Measurements from ENCODE around the gene EXOSC2.
A peak's percentile ranks its signal among the peaks of the same experiment; 100 is the strongest.
"Not testable (repeated sequence)": the region's sequence is repeated elsewhere in the genome, so short reads cannot be mapped to it uniquely, and the experiment has no call there.

The EXOSC2 gene

GRCh38 chr9:130668659-130669058 is 24.9 kb upstream of the EXOSC2 start:
- DNase-seq, result no peak

DNA sequence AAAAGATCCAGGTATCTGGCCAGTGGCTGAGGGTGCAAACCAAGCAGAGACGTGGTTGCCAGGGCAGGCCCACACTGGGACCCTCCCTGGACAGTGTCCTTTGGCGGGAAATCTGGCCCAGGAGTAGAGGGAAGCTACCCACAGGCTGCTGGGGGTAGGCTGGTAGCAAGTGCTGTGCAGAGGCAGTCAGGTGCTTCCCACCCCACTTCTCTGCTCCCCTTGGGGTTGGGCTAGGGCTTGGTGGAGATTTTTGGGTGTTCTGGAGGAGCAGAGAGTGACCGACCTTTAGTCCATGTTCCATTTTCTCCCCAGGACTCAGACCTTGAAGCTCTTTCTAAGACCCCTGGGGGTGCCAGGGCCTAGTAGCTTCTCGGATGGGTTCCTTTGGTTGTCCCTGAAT is 23.6 kb upstream of the EXOSC2 start:
- DNase-seq, result no peak

DNA sequence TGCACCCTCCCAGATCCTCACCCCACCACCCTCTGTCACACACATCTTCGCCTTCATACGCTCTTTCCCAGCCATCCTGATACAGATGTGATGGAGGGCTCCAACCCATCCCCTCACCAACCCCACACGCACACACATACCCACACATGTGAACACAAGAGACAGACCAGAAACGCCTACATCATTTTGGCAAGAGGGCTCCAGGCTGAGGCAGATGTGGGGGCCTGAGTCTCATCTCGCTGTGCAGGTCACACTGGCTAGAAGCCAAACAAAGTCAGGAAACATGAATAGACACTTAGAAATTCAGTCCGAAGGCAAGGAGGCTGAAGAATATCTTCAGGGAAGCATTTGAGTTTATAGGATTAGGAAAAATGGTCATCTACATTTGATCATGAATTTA is 22.9 kb upstream of the EXOSC2 start:
- DNase-seq, result no peak

DNA sequence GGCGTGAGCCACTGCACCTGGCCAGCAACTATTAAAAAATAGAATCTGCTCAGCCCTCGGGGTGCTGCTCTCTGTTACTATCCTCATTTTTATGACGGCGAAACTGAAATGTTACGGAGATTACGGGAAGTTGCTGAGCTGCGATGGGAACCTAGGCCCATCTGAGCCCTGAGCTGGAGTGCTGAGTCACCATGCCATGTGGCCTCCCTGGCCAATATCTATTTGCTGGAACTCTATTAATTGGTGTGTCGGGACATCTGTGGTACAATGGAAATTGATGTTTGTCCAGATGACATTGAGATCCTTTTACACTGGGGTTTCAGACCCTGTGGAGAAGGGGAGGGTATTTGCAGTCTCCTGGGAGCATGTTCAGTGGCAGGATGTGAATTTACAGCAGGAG is 21.1 kb upstream of the EXOSC2 start:
- DNase-seq, result peak; percentile 72

DNA sequence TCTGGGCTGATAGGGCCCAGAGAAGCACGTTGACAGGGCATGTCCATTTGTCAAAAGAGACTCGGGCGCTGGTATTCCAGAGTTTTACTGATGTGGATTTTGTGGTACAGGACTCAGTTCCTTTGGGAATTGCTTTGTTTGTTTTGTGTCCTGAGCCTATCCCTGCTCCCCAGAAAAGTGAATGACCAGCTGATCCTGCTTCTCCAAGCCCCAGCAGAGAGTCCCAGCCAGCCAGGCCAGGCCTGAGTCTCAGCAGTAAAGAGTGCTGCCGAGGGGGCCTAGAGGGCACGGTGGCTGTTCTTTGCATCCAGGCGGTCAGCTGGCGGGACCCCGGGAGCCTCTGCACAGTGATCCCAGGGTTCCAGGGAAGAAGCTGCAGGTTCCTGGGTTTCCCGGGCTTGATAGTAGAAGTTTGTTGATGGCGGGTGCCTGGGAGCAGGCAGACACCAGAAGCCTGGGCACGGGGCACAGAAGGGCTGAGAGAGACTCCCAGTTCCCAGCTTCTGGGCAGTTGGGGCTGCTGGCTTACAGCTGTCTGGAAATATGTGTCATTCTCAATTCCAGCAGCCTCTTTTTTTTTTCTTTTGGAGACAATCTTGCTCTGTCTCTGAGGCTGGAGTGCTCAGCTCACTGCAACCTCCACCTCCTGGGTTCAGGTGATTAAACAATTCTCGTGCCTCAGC is 20.5 kb upstream of the EXOSC2 start:
- no peak for DNase-seq

- DNase-seq, result no peak
Observed at GRCh38 chr9:130675396-130675795, 18.2 kb upstream of the EXOSC2 start.

DNA sequence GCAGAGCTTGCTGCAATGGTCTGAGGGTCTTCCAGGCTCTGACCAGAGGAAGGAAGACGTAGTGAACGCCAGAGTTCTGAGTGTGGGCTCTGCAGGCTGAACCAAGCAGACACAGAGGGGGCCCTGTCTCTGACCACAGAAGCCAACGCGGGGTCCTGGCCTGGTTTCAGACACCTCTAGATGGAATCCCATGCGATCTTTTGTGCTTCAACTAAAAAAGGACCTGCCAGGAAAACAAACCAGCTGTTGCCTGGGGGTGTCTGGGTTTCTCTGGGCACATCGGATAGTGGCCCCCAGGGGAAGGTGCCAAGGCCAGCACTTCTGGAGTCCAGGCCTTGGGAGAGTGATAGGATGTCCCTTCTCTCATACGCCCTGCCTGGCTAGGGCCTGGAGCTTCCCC is 16.3 kb upstream of the EXOSC2 start:
- DNase-seq, result no peak

DNA sequence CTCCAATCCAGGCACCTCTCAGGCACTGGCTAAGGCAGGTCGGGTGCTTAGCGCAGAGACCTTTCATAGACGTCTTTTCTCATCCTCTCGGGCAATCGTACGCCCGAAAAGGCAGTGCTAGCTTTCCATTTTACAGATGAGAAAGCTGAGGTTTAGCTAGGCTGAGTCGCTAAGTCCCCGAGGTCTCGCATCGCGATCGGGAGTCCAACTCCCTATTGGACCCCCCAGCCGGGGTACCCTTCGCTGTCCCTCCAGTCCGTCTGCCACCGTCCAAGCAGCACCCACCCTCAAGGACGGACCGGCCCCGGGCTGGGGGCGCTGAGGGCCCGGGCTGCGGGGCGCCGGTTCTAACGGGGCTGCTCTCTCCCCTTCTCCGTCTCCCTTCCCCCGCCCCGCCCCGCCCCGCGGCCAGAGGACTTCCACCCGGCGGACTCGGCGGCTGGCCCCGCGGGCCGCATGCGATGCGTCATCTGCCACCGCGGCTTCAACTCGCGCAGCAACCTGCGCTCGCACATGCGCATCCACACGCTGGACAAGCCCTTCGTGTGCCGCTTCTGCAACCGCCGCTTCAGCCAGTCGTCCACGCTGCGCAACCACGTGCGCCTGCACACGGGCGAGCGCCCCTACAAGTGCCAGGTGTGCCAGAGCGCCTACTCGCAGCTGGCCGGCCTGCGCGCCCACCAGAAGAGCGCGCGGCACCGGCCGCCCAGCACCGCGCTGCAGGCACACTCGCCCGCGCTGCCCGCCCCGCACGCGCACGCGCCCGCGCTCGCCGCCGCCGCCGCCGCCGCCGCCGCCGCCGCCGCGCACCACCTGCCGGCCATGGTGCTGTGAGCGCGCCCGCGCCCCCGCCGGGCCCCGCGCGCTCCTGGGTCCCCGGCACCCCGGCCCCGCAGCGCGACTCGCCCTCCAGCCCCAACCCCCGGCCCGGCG is 12.5 kb upstream of the EXOSC2 start:
- peak; percentile 88 for DNase-seq

DNA sequence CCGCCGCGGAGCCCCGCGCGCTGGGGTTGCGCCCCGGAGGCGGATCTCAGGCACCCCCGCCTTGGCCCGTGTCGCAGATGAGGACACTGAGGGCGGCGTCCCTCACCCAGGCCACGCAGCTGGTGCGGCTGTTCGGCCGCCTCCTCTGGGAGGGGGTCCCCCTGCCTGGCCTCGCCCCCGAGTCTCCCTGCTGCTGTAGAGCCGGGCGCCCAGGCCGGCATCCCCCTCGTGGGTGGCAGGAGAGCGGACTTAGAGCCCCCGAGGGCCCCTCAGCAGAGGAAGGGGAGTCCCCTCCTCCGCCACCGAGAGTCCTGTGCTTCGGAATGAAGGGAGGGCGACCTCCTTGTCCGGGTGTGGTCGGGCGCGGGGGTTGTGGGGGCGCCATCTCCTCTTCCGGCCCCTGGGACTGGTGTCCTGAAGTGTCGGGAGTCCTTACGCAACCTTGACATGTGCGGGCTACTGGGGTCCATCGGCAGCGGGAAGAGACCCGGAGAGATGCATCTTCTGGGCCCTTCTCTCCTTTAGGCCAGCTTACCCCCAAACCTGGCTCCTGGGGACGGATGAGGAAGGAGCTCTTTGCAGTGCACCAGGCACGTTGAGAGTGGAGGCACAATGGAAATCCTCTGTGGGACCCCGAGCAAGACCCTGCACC is 11.7 kb upstream of the EXOSC2 start:
- DNase-seq, result peak; percentile 24

- DNase-seq, result peak; percentile 67
Observed at GRCh38 chr9:130682421-130683121, 11.0 kb upstream of the EXOSC2 start.

DNA sequence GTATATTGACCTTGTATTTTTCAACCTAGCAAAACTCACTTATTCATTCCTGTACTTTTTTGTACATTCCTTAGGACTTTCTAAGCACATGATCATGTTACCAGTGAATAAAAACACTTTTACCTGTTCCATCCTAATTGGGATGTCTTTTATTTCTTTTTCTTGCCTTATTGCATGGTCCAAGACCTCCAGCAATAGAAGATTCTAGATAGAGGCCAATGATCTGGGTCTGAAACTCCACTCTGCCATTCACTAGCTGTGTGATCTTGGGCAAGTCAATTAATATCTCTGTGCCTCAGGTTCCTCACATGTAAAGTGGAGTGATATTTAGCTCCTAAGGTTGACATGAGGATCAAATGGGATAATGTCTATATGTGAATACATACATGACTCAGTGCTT is 8.5 kb upstream of the EXOSC2 start:
- no peak for DNase-seq

DNA sequence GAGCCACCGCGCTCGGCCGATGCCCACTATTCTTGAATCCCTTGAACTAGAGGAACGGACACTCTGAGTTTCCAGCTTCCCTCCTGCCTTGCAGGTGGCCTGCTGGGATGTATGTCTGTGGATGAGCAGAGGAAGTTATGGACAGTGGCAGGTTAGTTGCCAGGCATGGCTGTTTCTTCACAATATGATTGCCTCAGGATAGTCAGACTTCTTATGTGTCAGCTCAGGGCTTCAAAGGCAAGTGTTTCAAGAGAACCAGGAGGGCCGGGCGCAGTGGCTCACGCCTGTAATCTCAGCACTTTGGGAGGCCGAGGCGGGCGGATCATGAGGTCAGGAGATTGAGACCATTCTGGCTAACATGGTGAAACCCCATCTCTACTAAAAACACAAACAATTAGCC is 7.6 kb upstream of the EXOSC2 start:
- DNase-seq, result not testable (repeated sequence)

DNA sequence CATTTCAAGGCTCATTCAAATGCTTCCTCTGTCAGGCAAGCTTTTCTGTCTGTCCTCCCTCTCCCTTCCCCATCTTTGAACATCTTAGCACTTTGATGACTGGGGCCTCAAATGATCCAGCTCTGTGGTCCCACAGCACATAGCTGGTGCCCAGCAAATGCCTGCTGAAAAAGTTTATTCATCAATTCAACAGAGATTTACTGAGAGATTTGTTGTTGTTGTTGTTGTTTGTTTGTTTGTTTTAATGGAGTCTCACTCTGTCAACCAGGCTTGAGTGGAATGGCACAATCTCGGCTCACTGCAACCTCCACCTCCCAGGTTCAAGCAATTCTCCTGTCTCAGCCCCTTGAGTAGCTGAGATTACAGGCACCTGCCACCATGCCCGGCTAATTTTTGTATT is 6.0 kb upstream of the EXOSC2 start:
- no peak for DNase-seq

DNA sequence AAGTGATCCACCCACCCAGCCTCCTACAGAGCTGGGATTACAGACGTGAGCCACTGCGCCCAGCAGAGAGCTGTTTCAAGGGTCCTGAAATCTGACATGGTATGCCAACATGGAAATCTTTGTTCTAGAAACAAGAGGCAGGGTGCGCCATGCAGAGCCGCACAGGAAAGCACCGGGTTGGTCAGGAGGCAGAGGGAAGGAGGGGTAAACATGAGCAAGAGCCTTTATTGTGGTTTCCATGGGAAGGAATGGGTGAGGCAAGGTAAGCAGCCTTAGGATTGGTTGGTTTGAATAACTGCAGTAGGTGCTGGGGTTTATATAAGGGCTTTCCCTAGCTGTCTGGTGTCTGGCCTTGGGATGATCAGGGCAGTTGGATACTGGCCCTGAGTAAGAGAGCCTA is 5.5 kb upstream of the EXOSC2 start:
- DNase-seq, result no peak

- DNase-seq, result no peak
Observed at GRCh38 chr9:130689572-130689936, 4.0 kb upstream of the EXOSC2 start.

- peak; percentile 11 for DNase-seq
Observed at GRCh38 chr9:130689937-130690700, 3.5 kb upstream of the EXOSC2 start.

- DNase-seq, result no peak
Observed at GRCh38 chr9:130692321-130692720, 1.3 kb upstream of the EXOSC2 start.

- DNase-seq, result no peak
Observed at GRCh38 chr9:130693101-130693425, 517 bp upstream of the EXOSC2 start.

- no peak for DNase-seq
Observed at GRCh38 chr9:130694205-130694604, 625 bp downstream of the EXOSC2 start.

DNA sequence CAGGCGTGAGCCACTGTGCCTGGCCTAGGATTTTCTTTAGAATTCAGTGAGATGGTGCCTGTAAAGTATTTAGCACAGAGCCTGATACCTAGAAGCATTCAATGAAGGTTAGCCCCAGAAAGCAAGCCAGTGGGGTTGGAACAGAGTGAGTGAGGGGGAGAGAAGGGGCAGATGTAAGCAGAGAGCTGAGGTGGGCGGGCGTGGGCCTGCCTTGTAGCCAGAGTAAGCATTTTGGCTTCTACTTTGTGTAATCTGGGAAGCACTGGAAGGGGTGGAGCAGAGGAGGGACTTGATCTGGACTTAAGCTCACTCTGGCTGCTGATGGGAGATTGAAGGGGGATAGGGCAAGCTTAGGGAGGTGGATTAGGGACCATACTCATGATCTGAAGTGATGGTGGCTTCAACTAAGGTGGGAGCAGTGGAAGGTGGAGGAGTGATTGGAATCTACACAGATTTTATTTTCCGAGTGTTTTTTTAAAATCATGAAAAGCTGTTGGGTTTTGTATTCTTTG is 2.6 kb downstream of the EXOSC2 start:
- DNase-seq, result no peak

DNA sequence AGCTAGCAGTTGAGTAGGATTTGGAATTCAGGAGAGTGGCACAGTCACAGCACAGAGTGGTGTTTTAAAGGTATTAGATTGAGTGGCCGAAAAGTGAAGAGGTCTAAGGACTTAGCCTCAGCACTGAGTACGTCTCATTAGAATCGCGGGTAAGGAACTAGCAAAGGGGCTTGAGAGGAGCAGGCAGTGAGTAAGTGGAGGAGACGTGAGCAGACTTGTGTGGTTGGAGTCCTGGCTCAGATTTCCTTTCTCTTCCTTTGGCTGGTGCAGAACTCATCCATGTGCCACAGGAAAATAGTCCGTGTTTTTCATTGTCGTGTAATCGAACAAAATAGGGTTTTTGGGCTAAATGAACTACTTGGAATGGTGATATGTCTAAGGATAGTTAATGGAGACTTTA is 3.4 kb downstream of the EXOSC2 start:
- no peak for DNase-seq

- DNase-seq, result no peak
Observed at GRCh38 chr9:130698514-130698913, 4.9 kb downstream of the EXOSC2 start.

Measured in MV-4-11 (cell line).